ENCODE measurements around the gene NEB. TPM values are rescaled to one million over a fixed set of nuclear protein-coding genes. Genes with fewer than 3 reads are reported as not detected.

The NEB gene
- total RNA-seq, 1 experiment from 2014 or later, result 0.33 TPM

- Mint-ChIP-seq H3K27me3 (ENCODE audit: insufficient read depth, unreplicated experiment) (no peaks in the 10 kb centered on the region), H3K36me3 (ENCODE audit: insufficient read depth, unreplicated experiment) (no peaks in the 10 kb centered on the region), H3K27ac (ENCODE audit: low read depth, unreplicated experiment) (no peak overlapping the region), H3K4me1 (ENCODE audit: insufficient read depth, unreplicated experiment) (no peaks in the 10 kb centered on the region), H3K4me3 (ENCODE audit: unreplicated experiment) (no peak overlapping the region), H3K9me3 (ENCODE audit: unreplicated experiment) (no peaks in the 10 kb centered on the region)
- no peak for DNase-seq (ENCODE audit: unreplicated experiment)
- intact Hi-C loops (cut with micrococcal nuclease), result no loop called here
- no TSS peak for BruUV-seq (replicated peaks)
- CTCF ChIA-PET, result no interaction called here
- TF ChIP-seq, protein P1, sequence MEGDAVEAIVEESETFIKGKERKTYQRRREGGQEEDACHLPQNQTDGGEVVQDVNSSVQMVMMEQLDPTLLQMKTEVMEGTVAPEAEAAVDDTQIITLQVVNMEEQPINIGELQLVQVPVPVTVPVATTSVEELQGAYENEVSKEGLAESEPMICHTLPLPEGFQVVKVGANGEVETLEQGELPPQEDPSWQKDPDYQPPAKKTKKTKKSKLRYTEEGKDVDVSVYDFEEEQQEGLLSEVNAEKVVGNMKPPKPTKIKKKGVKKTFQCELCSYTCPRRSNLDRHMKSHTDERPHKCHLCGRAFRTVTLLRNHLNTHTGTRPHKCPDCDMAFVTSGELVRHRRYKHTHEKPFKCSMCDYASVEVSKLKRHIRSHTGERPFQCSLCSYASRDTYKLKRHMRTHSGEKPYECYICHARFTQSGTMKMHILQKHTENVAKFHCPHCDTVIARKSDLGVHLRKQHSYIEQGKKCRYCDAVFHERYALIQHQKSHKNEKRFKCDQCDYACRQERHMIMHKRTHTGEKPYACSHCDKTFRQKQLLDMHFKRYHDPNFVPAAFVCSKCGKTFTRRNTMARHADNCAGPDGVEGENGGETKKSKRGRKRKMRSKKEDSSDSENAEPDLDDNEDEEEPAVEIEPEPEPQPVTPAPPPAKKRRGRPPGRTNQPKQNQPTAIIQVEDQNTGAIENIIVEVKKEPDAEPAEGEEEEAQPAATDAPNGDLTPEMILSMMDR (IDR thresholded peaks at IDR 0.05; ENCODE audit: unreplicated experiment), result no peak
- POLR2A ChIA-PET, result no interaction called here
These were observed 207.6 kb downstream of the NEB start for GRCh38 chr2:151526572-151527090.

DNA sequence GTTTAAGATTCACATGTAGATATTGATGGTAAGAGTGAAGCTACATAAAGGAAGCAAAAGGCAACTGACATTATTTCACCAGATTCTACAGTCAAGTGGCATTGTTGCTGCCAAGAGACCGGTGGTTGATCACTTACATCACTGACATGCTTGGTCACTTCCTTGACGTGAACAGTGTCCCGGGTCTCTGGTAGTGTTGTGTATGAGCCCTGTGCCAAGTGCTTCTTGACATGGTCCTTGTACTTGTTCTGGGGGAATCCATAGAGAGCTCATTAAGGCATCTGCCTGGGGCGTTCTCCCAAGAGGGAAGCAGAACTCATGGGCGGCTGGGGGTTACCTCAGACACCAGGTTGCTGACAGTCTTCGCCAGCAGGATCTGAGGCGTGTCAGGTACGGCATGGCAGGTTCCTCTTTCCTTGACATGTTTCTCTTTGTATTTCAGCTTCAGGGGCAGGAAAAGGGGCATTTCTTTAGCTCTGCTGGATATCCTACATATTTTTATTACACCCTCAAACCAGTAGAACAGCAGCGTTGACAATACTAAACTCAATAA is 208.4 kb downstream of the NEB start:
- no peaks in the 10 kb centered on the region for H3K9me3 Mint-ChIP-seq (ENCODE audit: unreplicated experiment)
- H3K4me3 Mint-ChIP-seq (ENCODE audit: unreplicated experiment), result no peak overlapping the region
- TF ChIP-seq, protein P1 (IDR thresholded peaks at IDR 0.05; ENCODE audit: unreplicated experiment), result no peak
- H3K36me3 Mint-ChIP-seq (ENCODE audit: insufficient read depth, unreplicated experiment), result no peaks in the 10 kb centered on the region
- no TSS peak for BruUV-seq (replicated peaks)
- H3K4me1 Mint-ChIP-seq (ENCODE audit: insufficient read depth, unreplicated experiment), result no peaks in the 10 kb centered on the region
- ChIA-PET POLR2A (no interaction called here), CTCF (interaction anchor here (0.7 kb wide), 1 partner anchor 500 kb away, joined by 3 read pairs; no protein-coding TSS in a partner anchor)
- intact Hi-C loops (cut with micrococcal nuclease), result no loop called here
- no peak overlapping the region for H3K27ac Mint-ChIP-seq (ENCODE audit: low read depth, unreplicated experiment)
- no peak for DNase-seq (ENCODE audit: unreplicated experiment)
- no peaks in the 10 kb centered on the region for H3K27me3 Mint-ChIP-seq (ENCODE audit: insufficient read depth, unreplicated experiment)

- H3K9me3 Mint-ChIP-seq (ENCODE audit: unreplicated experiment), result no peaks in the 10 kb centered on the region
- peaks cover 3% of the 10 kb centered on the region for H3K4me1 Mint-ChIP-seq (ENCODE audit: insufficient read depth, unreplicated experiment)
- H3K27me3 Mint-ChIP-seq (ENCODE audit: insufficient read depth, unreplicated experiment), result no peaks in the 10 kb centered on the region
- ChIA-PET CTCF (no interaction called here), POLR2A (no interaction called here)
- DNase-seq (ENCODE audit: unreplicated experiment), result peak; percentile 1
- no peaks in the 10 kb centered on the region for H3K36me3 Mint-ChIP-seq (ENCODE audit: insufficient read depth, unreplicated experiment)
- no peak overlapping the region for H3K4me3 Mint-ChIP-seq (ENCODE audit: unreplicated experiment)
- BruUV-seq (replicated peaks), result no TSS peak
- no peak overlapping the region for H3K27ac Mint-ChIP-seq (ENCODE audit: low read depth, unreplicated experiment)
- TF ChIP-seq, protein P1 (IDR thresholded peaks at IDR 0.05; ENCODE audit: unreplicated experiment), result no peak
- intact Hi-C loops (cut with micrococcal nuclease), result no loop called here
These were observed 210.4 kb downstream of the NEB start for GRCh38 chr2:151523850-151524249.

DNA sequence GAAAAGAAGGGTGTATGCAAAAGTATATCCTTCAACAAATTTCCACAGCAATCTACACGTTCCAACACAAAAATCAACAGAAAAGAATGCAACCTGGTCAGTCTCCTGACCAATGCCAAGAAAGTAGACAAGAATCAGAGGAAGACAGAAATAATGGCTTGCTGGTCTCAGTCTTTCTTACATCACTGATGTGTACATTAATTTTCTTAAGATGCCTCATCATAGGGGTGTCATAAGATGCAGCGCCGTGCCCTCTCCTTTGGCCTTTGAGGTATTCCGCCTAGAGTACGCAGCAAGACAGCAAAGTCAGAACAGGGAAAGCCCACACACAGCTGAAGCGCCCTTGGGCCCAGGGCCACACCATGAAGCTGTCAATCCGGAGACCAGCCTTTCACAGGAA is 211.7 kb downstream of the NEB start:
- H3K36me3 Mint-ChIP-seq (ENCODE audit: insufficient read depth, unreplicated experiment), result no peaks in the 10 kb centered on the region
- TF ChIP-seq, protein P1 (IDR thresholded peaks at IDR 0.05; ENCODE audit: unreplicated experiment), result no peak
- DNase-seq (ENCODE audit: unreplicated experiment), result no peak
- H3K27ac Mint-ChIP-seq (ENCODE audit: low read depth, unreplicated experiment), result no peak overlapping the region
- H3K9me3 Mint-ChIP-seq (ENCODE audit: unreplicated experiment), result no peaks in the 10 kb centered on the region
- H3K4me3 Mint-ChIP-seq (ENCODE audit: unreplicated experiment), result no peak overlapping the region
- H3K4me1 Mint-ChIP-seq (ENCODE audit: insufficient read depth, unreplicated experiment), result peaks cover 9% of the 10 kb centered on the region
- ChIA-PET POLR2A (no interaction called here), CTCF (interaction anchor here (1.4 kb wide), 1 partner anchor 503 kb away, joined by 4 read pairs; no protein-coding TSS in a partner anchor)
- intact Hi-C loops (cut with micrococcal nuclease), result no loop called here
- H3K27me3 Mint-ChIP-seq (ENCODE audit: insufficient read depth, unreplicated experiment), result no peaks in the 10 kb centered on the region
- BruUV-seq (replicated peaks), result no TSS peak
